H9 (cell line): ENCODE data around the gene GDI1. TPM values are rescaled to one million over a fixed set of nuclear protein-coding genes. Genes with fewer than 3 reads are reported as not detected.

Experiments
- DNase-seq: peaks from one replicate; pipeline ENCODE4 v3.0.0-alpha.2; 2017
- H2AFZ ChIP-seq: one replicate; pipeline ENCODE4 v1.6.1; 2013; ENCODE audit warnings: mild to moderate bottlenecking, low read length, control low read depth, moderate library complexity
- H2AK5ac ChIP-seq: 2 replicates; pipeline ENCODE4 v1.6.1; 2013; ENCODE audit warnings: low read length, control low read depth, mixed read lengths; ENCODE audit not compliant: insufficient read length
- H2BK120ac ChIP-seq: one replicate; pipeline ENCODE4 v1.6.1; 2013; ENCODE audit warnings: low read depth, mild to moderate bottlenecking, low read length, control low read depth, inconsistent platforms; ENCODE audit not compliant: poor library complexity, severe bottlenecking
- H2BK12ac ChIP-seq: 2 replicates; pipeline ENCODE4 v1.6.1; 2013; ENCODE audit warnings: low read length, control low read depth, mixed read lengths, low read depth; ENCODE audit not compliant: insufficient read length
- H2BK15ac ChIP-seq: 2 replicates; pipeline ENCODE4 v1.6.1; 2013; ENCODE audit warnings: low read depth, low read length, control low read depth
- H2BK20ac ChIP-seq: one replicate; pipeline ENCODE4 v1.6.1; 2013; ENCODE audit warnings: low read depth, mild to moderate bottlenecking, low read length, control low read depth, inconsistent platforms; ENCODE audit not compliant: poor library complexity, severe bottlenecking
- H2BK5ac ChIP-seq: 2 replicates; pipeline ENCODE4 v1.6.1; 2013; ENCODE audit warnings: low read length, control low read depth, mixed read lengths; ENCODE audit not compliant: insufficient read length
- H3K14ac ChIP-seq: 2 replicates; pipeline ENCODE4 v1.6.1; 2013; ENCODE audit warnings: low read length, control low read depth; ENCODE audit not compliant: insufficient read depth
- H3K18ac ChIP-seq: 2 replicates; pipeline ENCODE4 v1.6.1; 2013; ENCODE audit warnings: low read depth, mild to moderate bottlenecking, mixed read lengths, low read length, control low read depth; ENCODE audit not compliant: insufficient read length
- H3K23ac ChIP-seq: 2 replicates; pipeline ENCODE4 v1.6.1; 2013; ENCODE audit warnings: low read length, control low read depth, mixed read lengths, low read depth; ENCODE audit not compliant: insufficient read length
- H3K23me2 ChIP-seq: 2 replicates; pipeline ENCODE4 v1.6.1; 2013; ENCODE audit warnings: low read depth, mild to moderate bottlenecking, mixed read lengths, low read length, control low read depth; ENCODE audit not compliant: insufficient read length, poor library complexity, severe bottlenecking
- H3K27ac ChIP-seq: 2 replicates; pipeline ENCODE4 v1.5.1; 2013; ENCODE audit warnings: low read length, control low read depth, mixed read lengths, low read depth; ENCODE audit not compliant: insufficient read length
- H3K27me3 ChIP-seq: 2 replicates; pipeline ENCODE4 v1.6.1; 2013; ENCODE audit warnings: low read length, control low read depth, inconsistent platforms; ENCODE audit not compliant: insufficient read depth
- H3K4ac ChIP-seq: 2 replicates; pipeline ENCODE4 v1.6.1; 2013; ENCODE audit warnings: low read depth, mild to moderate bottlenecking, control low read depth, inconsistent platforms, low read length, moderate library complexity
- H3K4me1 ChIP-seq: 2 replicates; pipeline ENCODE4 v1.6.1; 2013; ENCODE audit warnings: low read length, control low read depth, inconsistent platforms; ENCODE audit not compliant: insufficient read depth
- H3K4me2 ChIP-seq: 2 replicates; pipeline ENCODE4 v1.6.1; 2013; ENCODE audit warnings: low read length, control low read depth, mixed read lengths; ENCODE audit not compliant: insufficient read length, insufficient read depth
- H3K56ac ChIP-seq: 2 replicates; pipeline ENCODE4 v1.6.1; 2013; ENCODE audit warnings: low read depth, mild to moderate bottlenecking, mixed read lengths, low read length, control low read depth; ENCODE audit not compliant: insufficient read length
- H3K79me1 ChIP-seq: 2 replicates; pipeline ENCODE4 v1.6.1; 2013; ENCODE audit warnings: low read depth, mild to moderate bottlenecking, moderate library complexity, low read length, control low read depth, inconsistent platforms; ENCODE audit not compliant: insufficient read depth, poor library complexity, severe bottlenecking
- H3K79me2 ChIP-seq: 2 replicates; pipeline ENCODE4 v1.6.1; 2013; ENCODE audit warnings: low read length, control low read depth, inconsistent platforms; ENCODE audit not compliant: insufficient read depth
- H3K9ac ChIP-seq: 2 replicates; pipeline ENCODE4 v1.6.1; 2013; ENCODE audit warnings: low read length, control low read depth, mixed read lengths; ENCODE audit not compliant: insufficient read length; ENCODE audit errors: extremely low read depth
- H3K9me3 ChIP-seq: one replicate; pipeline ENCODE4 v1.6.1; 2013; ENCODE audit warnings: low read depth, low read length, inconsistent platforms; ENCODE audit not compliant: control insufficient read depth
- H3T11ph ChIP-seq: one replicate; pipeline ENCODE4 v1.6.1; 2013; ENCODE audit warnings: mild to moderate bottlenecking, low read length, control low read depth, inconsistent platforms
- H4K20me1 ChIP-seq: one replicate; pipeline ENCODE4 v1.6.1; 2013; ENCODE audit not compliant: control insufficient read depth, insufficient read length, insufficient read depth
- H4K5ac ChIP-seq: 2 replicates; pipeline ENCODE4 v1.6.1; 2013; ENCODE audit warnings: low read depth, mild to moderate bottlenecking, mixed read lengths, low read length, control low read depth; ENCODE audit not compliant: insufficient read length
- H4K8ac ChIP-seq: replicated peaks from 2 replicates; pipeline ENCODE4 v1.6.1; 2013; ENCODE audit warnings: low read length, control low read depth, mixed read lengths, low read depth; ENCODE audit not compliant: insufficient read length
- H4K91ac ChIP-seq: 2 replicates; pipeline ENCODE4 v1.6.1; 2013; ENCODE audit warnings: low read depth, mild to moderate bottlenecking, moderate library complexity, mixed read lengths, low read length, control low read depth; ENCODE audit not compliant: insufficient read length
- H3K27ac Mint-ChIP-seq, 3 experiments: 2 replicates in 2 of 3; 3 replicates in 1 of 3; pipeline ENCODE4 v1.8.0; 2020 to 2021; ENCODE audit warnings: mixed read lengths in 3 of 3, mild to moderate bottlenecking in 1 of 3, moderate library complexity in 1 of 3
- H3K27me3 Mint-ChIP-seq: 2 replicates; pipeline ENCODE4 v1.8.0; 2021; ENCODE audit warnings: low read depth, mild to moderate bottlenecking, moderate library complexity, mixed read lengths
- H3K36me3 Mint-ChIP-seq, 3 experiments: 2 replicates in 2 of 3; 3 replicates in 1 of 3; pipeline ENCODE4 v1.8.0; 2020 to 2021; ENCODE audit warnings: low read depth in 3 of 3, mixed read lengths in 3 of 3; ENCODE audit not compliant: insufficient read depth in 1 of 3
- H3K4me1 Mint-ChIP-seq, 2 experiments: 2 replicates each; pipeline ENCODE4 v1.8.0; 2020; ENCODE audit warnings: mixed read lengths in 2 of 2
- H3K4me3 Mint-ChIP-seq, 2 experiments: 2 replicates in 1 of 2; 3 replicates in 1 of 2; pipeline ENCODE4 v1.8.0; 2020 to 2021; ENCODE audit warnings: mild to moderate bottlenecking in 2 of 2, mixed read lengths in 2 of 2, moderate library complexity in 1 of 2
- H3K9me3 Mint-ChIP-seq, 2 experiments: 2 replicates in 1 of 2; 3 replicates in 1 of 2; pipeline ENCODE4 v1.8.0; 2020; ENCODE audit warnings: mild to moderate bottlenecking in 2 of 2, mixed read lengths in 2 of 2, moderate library complexity in 1 of 2
- WGBS: extraction: QIAGEN DNeasy Blood & Tissue Kit; methylation state at CpG from one replicate; pipeline ENCODE4 v1.1.7; 2013; ENCODE audit warnings: missing lambda C conversion rate, low lambda C conversion rate, mixed read lengths; ENCODE audit not compliant: insufficient read length; ENCODE audit errors: extremely low coverage; 5-methylcytosine and 5-hydroxymethylcytosine counted together
- total RNA-seq: library from RNA; stranded (reverse); gene quantifications from 2 replicates; pipeline ENCODE4 v1.2.1, GENCODE V29; 2021
- TF ChIP-seq, protein P1 (sequence below): fragments of 200-600 bp; sonication (generic); conservative IDR thresholded peaks from 3 replicates; pipeline ENCODE4 v1.8.0; 2021; ENCODE audit warnings: antibody characterized with exemption, mild to moderate bottlenecking

Gene GDI1
- total RNA-seq, 1 experiment from 2014 or later: 111 TPM

DNA sequence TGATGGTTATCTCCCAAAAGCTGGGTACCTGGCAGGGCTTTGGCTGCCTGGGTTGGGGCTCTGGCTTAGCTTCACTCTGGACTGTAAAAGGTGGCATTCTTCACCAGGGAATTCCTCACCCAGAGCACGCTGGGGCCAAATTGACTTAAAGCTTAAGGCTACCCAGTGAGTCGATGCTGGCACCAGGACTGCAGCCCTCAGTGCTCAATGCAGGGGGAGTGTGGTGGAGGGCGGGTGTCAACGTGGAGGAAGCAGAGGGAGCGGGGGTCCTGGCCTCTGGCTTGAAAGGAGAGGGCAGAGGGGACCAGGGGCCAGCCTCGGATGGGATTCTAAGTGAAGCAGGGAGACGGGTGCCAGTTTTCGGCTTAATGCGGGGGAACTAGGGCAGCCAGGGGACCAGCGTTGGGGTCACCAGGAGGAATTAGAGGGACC lies 6.5 kb downstream of the GDI1 start:
- peaks cover 31 to 72% (median 63%) of the 10 kb centered on the region in 3 experiments for H3K36me3 Mint-ChIP-seq
- Histone ChIP-seq H3K4me1 (no peaks in the 10 kb centered on the region), H3K23ac (no peak overlapping the region), H2BK20ac (no peak overlapping the region), H3K23me2 (peaks cover 2% of the 10 kb centered on the region), H3K9ac (no peak overlapping the region), H4K91ac (no peak overlapping the region), H3K18ac (no peak overlapping the region), H2BK15ac (no peak overlapping the region), H2AK5ac (no peak overlapping the region), H3K27ac (no peak overlapping the region), H4K5ac (no peak overlapping the region), H3K27me3 (no peaks in the 10 kb centered on the region), H3K4me2 (peak overlapping the region; percentile 37), H4K20me1 (no peaks in the 10 kb centered on the region), H3K56ac (no peak overlapping the region), H2AFZ (no peak overlapping the region), H2BK12ac (no peak overlapping the region), H3T11ph (no peak overlapping the region), H3K79me1 (no peaks in the 10 kb centered on the region), H3K79me2 (no peaks in the 10 kb centered on the region), H3K14ac (no peak overlapping the region), H4K8ac (no peak overlapping the region), H2BK120ac (no peak overlapping the region), H3K4ac (no peak overlapping the region), H3K9me3 (peaks cover 28% of the 10 kb centered on the region), H2BK5ac (no peak overlapping the region)
- no CpG with 5 or more reads among the region's 10 CpGs for WGBS
- peaks cover 3 to 5% of the 10 kb centered on the region in 2 experiments; a peak in 2 of 4 replicates for H3K4me1 Mint-ChIP-seq
- peak overlapping the region; percentile 66 to 82 for H3K4me3 Mint-ChIP-seq
- H3K27ac Mint-ChIP-seq: peak overlapping the region in 1 of 3 experiments; percentile 57; a peak in 3 of 7 replicates
- no peaks in the 10 kb centered on the region; the same call in none of the 2 replicates for H3K27me3 Mint-ChIP-seq
- H3K9me3 Mint-ChIP-seq: peaks cover 66 to 80% of the 10 kb centered on the region in 2 experiments
- no peak for DNase-seq
- TF ChIP-seq, protein P1, sequence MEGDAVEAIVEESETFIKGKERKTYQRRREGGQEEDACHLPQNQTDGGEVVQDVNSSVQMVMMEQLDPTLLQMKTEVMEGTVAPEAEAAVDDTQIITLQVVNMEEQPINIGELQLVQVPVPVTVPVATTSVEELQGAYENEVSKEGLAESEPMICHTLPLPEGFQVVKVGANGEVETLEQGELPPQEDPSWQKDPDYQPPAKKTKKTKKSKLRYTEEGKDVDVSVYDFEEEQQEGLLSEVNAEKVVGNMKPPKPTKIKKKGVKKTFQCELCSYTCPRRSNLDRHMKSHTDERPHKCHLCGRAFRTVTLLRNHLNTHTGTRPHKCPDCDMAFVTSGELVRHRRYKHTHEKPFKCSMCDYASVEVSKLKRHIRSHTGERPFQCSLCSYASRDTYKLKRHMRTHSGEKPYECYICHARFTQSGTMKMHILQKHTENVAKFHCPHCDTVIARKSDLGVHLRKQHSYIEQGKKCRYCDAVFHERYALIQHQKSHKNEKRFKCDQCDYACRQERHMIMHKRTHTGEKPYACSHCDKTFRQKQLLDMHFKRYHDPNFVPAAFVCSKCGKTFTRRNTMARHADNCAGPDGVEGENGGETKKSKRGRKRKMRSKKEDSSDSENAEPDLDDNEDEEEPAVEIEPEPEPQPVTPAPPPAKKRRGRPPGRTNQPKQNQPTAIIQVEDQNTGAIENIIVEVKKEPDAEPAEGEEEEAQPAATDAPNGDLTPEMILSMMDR: no peak
